Measurements from ENCODE around the gene WNT5B. TPM values are rescaled to one million over a fixed set of nuclear protein-coding genes. Genes with fewer than 3 reads are reported as not detected.

The WNT5B gene
- total and polyA plus RNA-seq, 2 of the 4 experiments (the other 2 are of a cell fraction), result 83.7 to 102 TPM

- Histone ChIP-seq H3K9ac (ENCODE audit: low read depth, low read length) (no peak overlapping the region), H3K9me3 (ENCODE audit: control insufficient read depth, insufficient read depth, low read length) (no peaks in the 10 kb centered on the region), H3K18ac (ENCODE audit: low read depth, low read length) (no peak overlapping the region), H3K27me3 (ENCODE audit: control insufficient read depth, insufficient read depth, low read length) (no peaks in the 10 kb centered on the region), H3K14ac (replicated peaks; ENCODE audit: low read depth, low read length) (no peak overlapping the region), H3K56ac (ENCODE audit: extremely low read depth, insufficient read depth, low read length) (no peak overlapping the region), H3K23ac (ENCODE audit: low read depth, low read length) (no peak overlapping the region), H2BK120ac (ENCODE audit: low read depth, low read length) (no peak overlapping the region), H2BK5ac (ENCODE audit: low read depth, low read length, poor library complexity, severe bottlenecking) (no peak overlapping the region), H2BK15ac (ENCODE audit: low read depth, low read length) (no peak overlapping the region), H3K9me1 (ENCODE audit: insufficient read depth, low read length) (peaks cover 5% of the 10 kb centered on the region), H3K4me1 (ENCODE audit: control insufficient read depth, insufficient read depth, low read length) (peaks cover 5% of the 10 kb centered on the region; the same call in 1 of the 2 replicates), H3K4me3 (ENCODE audit: insufficient read depth, low read depth, low read length) (no peak overlapping the region), H2AK5ac (ENCODE audit: low read depth, low read length) (no peak overlapping the region), H3K36me3 (ENCODE audit: control insufficient read depth, insufficient read depth, low read length) (0 out of 2 replicates have a peak, but pooled peaks cover 1% of the 10 kb centered on the region), H2BK20ac (ENCODE audit: low read depth, low read length) (no peak overlapping the region), H3K4me2 (ENCODE audit: low read depth, low read length) (no peak overlapping the region), H4K91ac (ENCODE audit: insufficient read depth, low read depth, low read length) (no peak overlapping the region), H3K27ac (ENCODE audit: insufficient read depth, low read length) (no peak overlapping the region), H3K79me1 (ENCODE audit: low read depth in 1 of 2, low read length in 2 of 2) (peaks cover 29 to 75% of the 10 kb centered on the region in 2 experiments), H4K8ac (ENCODE audit: low read depth in 2 of 2, low read length in 2 of 2) (no peak overlapping the region), H2AFZ (replicated peaks; ENCODE audit: low read length, poor library complexity) (no peak overlapping the region), H3K4ac (ENCODE audit: low read depth, low read length) (no peak overlapping the region), H4K5ac (ENCODE audit: low read depth, low read length) (no peak overlapping the region), H2AK9ac (replicated peaks; ENCODE audit: low read depth, low read length, poor library complexity) (no peak overlapping the region), H4K20me1 (ENCODE audit: insufficient read depth, low read length) (peaks cover 45% of the 10 kb centered on the region)
- in situ Hi-C loops (cut with MboI; ENCODE audit: low sequenced_read_pairs), result no loop called here
- TF ChIP-seq CEBPB (IDR thresholded peaks at IDR 0.05; ENCODE audit: low read depth, low read length), result no peak
- TF ChIP-seq, protein P1, sequence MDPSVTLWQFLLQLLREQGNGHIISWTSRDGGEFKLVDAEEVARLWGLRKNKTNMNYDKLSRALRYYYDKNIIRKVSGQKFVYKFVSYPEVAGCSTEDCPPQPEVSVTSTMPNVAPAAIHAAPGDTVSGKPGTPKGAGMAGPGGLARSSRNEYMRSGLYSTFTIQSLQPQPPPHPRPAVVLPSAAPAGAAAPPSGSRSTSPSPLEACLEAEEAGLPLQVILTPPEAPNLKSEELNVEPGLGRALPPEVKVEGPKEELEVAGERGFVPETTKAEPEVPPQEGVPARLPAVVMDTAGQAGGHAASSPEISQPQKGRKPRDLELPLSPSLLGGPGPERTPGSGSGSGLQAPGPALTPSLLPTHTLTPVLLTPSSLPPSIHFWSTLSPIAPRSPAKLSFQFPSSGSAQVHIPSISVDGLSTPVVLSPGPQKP (IDR thresholded peaks at IDR 0.05; ENCODE audit: borderline replicate concordance, low read depth, low read length), result no peak
- no peak for TF ChIP-seq MAFK (IDR thresholded peaks at IDR 0.05; ENCODE audit: low read depth, low read length)
- TF ChIP-seq, protein P2, sequence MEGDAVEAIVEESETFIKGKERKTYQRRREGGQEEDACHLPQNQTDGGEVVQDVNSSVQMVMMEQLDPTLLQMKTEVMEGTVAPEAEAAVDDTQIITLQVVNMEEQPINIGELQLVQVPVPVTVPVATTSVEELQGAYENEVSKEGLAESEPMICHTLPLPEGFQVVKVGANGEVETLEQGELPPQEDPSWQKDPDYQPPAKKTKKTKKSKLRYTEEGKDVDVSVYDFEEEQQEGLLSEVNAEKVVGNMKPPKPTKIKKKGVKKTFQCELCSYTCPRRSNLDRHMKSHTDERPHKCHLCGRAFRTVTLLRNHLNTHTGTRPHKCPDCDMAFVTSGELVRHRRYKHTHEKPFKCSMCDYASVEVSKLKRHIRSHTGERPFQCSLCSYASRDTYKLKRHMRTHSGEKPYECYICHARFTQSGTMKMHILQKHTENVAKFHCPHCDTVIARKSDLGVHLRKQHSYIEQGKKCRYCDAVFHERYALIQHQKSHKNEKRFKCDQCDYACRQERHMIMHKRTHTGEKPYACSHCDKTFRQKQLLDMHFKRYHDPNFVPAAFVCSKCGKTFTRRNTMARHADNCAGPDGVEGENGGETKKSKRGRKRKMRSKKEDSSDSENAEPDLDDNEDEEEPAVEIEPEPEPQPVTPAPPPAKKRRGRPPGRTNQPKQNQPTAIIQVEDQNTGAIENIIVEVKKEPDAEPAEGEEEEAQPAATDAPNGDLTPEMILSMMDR (conservative IDR thresholded peaks at IDR 0.05; ENCODE audit: low read depth, low read length), result no peak
- no peak for TF ChIP-seq POLR2A (IDR thresholded peaks at IDR 0.05; ENCODE audit: low read depth, low read length)
- no peak for TF ChIP-seq BHLHE40 (IDR thresholded peaks at IDR 0.05; ENCODE audit: low read depth, low read length)
- no peak for TF ChIP-seq MAZ (IDR thresholded peaks at IDR 0.05; ENCODE audit: borderline replicate concordance, low read depth, low read length)
- TF ChIP-seq RFX5 (IDR thresholded peaks at IDR 0.05; ENCODE audit: low read depth, low read length), result no peak
- TF ChIP-seq MXI1 (IDR thresholded peaks at IDR 0.05; ENCODE audit: borderline replicate concordance, low read depth, low read length), result no peak
- no peak for TF ChIP-seq RCOR1 (IDR thresholded peaks at IDR 0.05; ENCODE audit: insufficient replicate concordance, low read length)
- TF ChIP-seq SMC3 (IDR thresholded peaks at IDR 0.05; ENCODE audit: low read depth, low read length), result no peak
- TF ChIP-seq FOS (IDR thresholded peaks at IDR 0.05; ENCODE audit: low read depth, low read length), result no peak
- TF ChIP-seq USF2 (IDR thresholded peaks at IDR 0.05; ENCODE audit: low read depth, low read length), result no peak
- no peak for TF ChIP-seq CHD1 (IDR thresholded peaks at IDR 0.05; ENCODE audit: low read depth, low read length)
- POLR2A ChIA-PET (ENCODE audit: unreplicated experiment), result interaction anchor here (0.7 kb wide), 1 partner anchor 1166 kb away, joined by 7 read pairs; no protein-coding TSS in a partner anchor
- WGBS, 2 experiments (ENCODE audit: extremely low coverage in 2 of 2, insufficient read length in 1 of 2), result 67% methylated on average over 1 of the region's 8 CpGs; no CpG with 5 or more reads in 1 of the 2 experiments
- dilution Hi-C loops (cut with HindIII; ENCODE audit: low sequenced_read_pairs, unreplicated experiment), result no loop called here
- intact Hi-C loops (cut with micrococcal nuclease), result no loop called here
- no TSS peak for BruUV-seq (replicated peaks)
- CTCF ChIA-PET, result no interaction called here
- DNase-seq, result no peak
- no peak for ATAC-seq (ENCODE audit: low read depth)
These were observed 67.0 kb downstream of the WNT5B start for GRCh38 chr12:1695886-1696670.
